ENCODE data around the gene DZIP1. TPM values are rescaled to one million over a fixed set of nuclear protein-coding genes. Genes with fewer than 3 reads are reported as not detected.

DZIP1 gene
- total and polyA plus RNA-seq, 10 of the 15 experiments (the other 5 are each of a cell fraction or from before 2014, with no cell fraction given), result 0.01 to 1.9 (median 0.55) TPM

DNA sequence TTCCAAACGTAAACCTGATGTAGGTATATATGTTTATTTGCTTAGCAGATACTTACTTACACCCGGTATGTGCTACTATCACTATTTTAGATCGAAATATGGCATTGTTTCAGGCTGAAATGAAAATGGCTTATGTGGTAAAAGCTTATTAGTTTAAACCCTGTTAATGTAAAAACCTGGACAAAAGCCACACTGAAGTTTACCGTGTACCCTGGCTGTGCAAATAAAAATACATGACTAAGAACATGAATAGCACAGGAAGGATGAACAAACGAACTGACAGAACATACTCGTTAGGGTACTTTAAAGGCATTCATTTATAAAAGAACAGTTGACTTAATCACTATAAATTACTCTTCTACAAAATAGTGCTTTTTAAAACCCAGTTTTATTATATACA is 85.4 kb downstream of the DZIP1 start:
- ChIA-PET RAD21 (ENCODE audit: unreplicated experiment) (no interaction called here), CTCF (no interaction called here), POLR2A (no interaction called here), SMC1A (ENCODE audit: uncharacterized antibody, unreplicated experiment) (interaction anchor here (0.6 kb wide), 1 partner anchor 1051 kb away, joined by 3 read pairs; no protein-coding TSS in a partner anchor)
- 29% methylated on average over 6 of the region's 6 CpGs for WGBS (ENCODE audit: insufficient coverage, insufficient replicate concordance, low lambda C conversion rate, missing lambda C conversion rate)
- FAIRE-seq (no peak), DNase-seq (ENCODE audit: low read depth, low spot score) (no peak), ATAC-seq (no peak)
- TF ChIP-seq YBX1 (IDR thresholded peaks at IDR 0.05) (no peak), SUPT20H (IDR thresholded peaks at IDR 0.05; ENCODE audit: borderline replicate concordance, control insufficient read depth, low read depth, low read length) (no peak), STAT1 (conservative IDR thresholded peaks at IDR 0.05) (no peak), BACH1 (IDR thresholded peaks at IDR 0.05; ENCODE audit: borderline replicate concordance) (no peak), BMI1 (IDR thresholded peaks at IDR 0.05; ENCODE audit: borderline replicate concordance) (no peak), CREM (IDR thresholded peaks at IDR 0.05; ENCODE audit: low read depth) (no peak), POLR2AphosphoS5 (IDR thresholded peaks at IDR 0.05; ENCODE audit: low read length) (no peak), PRDM15 (CRISPR knock-in tag; IDR thresholded peaks at IDR 0.05) (no peak), STAT3 (IDR thresholded peaks at IDR 0.05; ENCODE audit: low read depth, low read length) (no peak)
- TF ChIP-seq, protein P1, sequence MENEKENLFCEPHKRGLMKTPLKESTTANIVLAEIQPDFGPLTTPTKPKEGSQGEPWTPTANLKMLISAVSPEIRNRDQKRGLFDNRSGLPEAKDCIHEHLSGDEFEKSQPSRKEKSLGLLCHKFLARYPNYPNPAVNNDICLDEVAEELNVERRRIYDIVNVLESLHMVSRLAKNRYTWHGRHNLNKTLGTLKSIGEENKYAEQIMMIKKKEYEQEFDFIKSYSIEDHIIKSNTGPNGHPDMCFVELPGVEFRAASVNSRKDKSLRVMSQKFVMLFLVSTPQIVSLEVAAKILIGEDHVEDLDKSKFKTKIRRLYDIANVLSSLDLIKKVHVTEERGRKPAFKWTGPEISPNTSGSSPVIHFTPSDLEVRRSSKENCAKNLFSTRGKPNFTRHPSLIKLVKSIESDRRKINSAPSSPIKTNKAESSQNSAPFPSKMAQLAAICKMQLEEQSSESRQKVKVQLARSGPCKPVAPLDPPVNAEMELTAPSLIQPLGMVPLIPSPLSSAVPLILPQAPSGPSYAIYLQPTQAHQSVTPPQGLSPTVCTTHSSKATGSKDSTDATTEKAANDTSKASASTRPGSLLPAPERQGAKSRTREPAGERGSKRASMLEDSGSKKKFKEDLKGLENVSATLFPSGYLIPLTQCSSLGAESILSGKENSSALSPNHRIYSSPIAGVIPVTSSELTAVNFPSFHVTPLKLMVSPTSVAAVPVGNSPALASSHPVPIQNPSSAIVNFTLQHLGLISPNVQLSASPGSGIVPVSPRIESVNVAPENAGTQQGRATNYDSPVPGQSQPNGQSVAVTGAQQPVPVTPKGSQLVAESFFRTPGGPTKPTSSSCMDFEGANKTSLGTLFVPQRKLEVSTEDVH (IDR thresholded peaks at IDR 0.05; ENCODE audit: low read depth, partially characterized antibody), result no peak
- no peak overlapping the region for H3K9ac ChIP-seq (ENCODE audit: control insufficient read depth, insufficient read depth, low read length)
- no TSS peak for BruUV-seq (replicated peaks)
- no peak overlapping the region for H2AFZ ChIP-seq (ENCODE audit: control insufficient read depth, low read depth, low read length)
- intact Hi-C loops (cut with micrococcal nuclease; ENCODE audit: unreplicated experiment) (no loop called here), in situ Hi-C loops (cut with MboI) (no loop called here)
- peaks cover 0 to under 1% of the 10 kb centered on the region in 2 experiments; a peak in 1 of 4 replicates for H3K27me3 ChIP-seq (replicated peaks in 1 of 2; ENCODE audit: control insufficient read depth in 2 of 2, insufficient read depth in 2 of 2, low read length in 1 of 2)
- H3K4me3 ChIP-seq, result no peak overlapping the region
- no peaks in the 10 kb centered on the region for H3K36me3 ChIP-seq (ENCODE audit: control insufficient read depth in 2 of 2, insufficient read depth in 2 of 2, low read length in 1 of 2)
- no peak overlapping the region for H3K27ac ChIP-seq (ENCODE audit: control insufficient read depth, insufficient read depth)
- H4K20me1 ChIP-seq (ENCODE audit: control insufficient read depth, insufficient read depth), result no peaks in the 10 kb centered on the region
- no peak overlapping the region for H3K4me2 ChIP-seq (ENCODE audit: control insufficient read depth, insufficient read depth)
- H3K4me1 ChIP-seq (ENCODE audit: control insufficient read depth, insufficient read depth, low read length), result no peaks in the 10 kb centered on the region
- no peaks in the 10 kb centered on the region; the same call in 2 of the 3 replicates for H3K9me3 ChIP-seq (replicated peaks; ENCODE audit: control insufficient read depth, insufficient read depth, low read length)
- H3K79me2 ChIP-seq (ENCODE audit: control insufficient read depth, insufficient read depth, low read length), result no peaks in the 10 kb centered on the region
